ENCODE data around the gene CUL7.

- TF ChIP-seq CTCF (IDR thresholded peaks at IDR 0.05) (no peak), POLR2A (IDR thresholded peaks at IDR 0.05) (no peak)
Measured at GRCh38 chr6:42993445-42993844, 60.2 kb downstream of the CUL7 start.
